Measurements from ENCODE around the gene SRSF2. TPM values are rescaled to one million over a fixed set of nuclear protein-coding genes. Genes with fewer than 3 reads are reported as not detected.
"Not testable (repeated sequence)": the region's sequence is repeated elsewhere in the genome, so short reads cannot be mapped to it uniquely, and the experiment has no call there.

SRSF2 gene
- total and polyA plus RNA-seq, 8 donors, result 96.4 to 340 (median 166) TPM

GRCh38 chr17:76713765-76714164 lies 23.4 kb downstream of the SRSF2 start:
- Histone ChIP-seq H3K36me3 (peaks cover 49 to 61% (median 58%) of the 10 kb centered on the region in 4 donors), H3K9me3 (no peaks in the 10 kb centered on the region), H3K27ac (peak overlapping the region in 1 of 5 donors; percentile 69), H3K27me3 (no peaks in the 10 kb centered on the region), H3K4me1 (peaks cover 26 to 68% (median 50%) of the 10 kb centered on the region in 4 donors), H3K4me3 (no peak overlapping the region)
- intact Hi-C loops (cut with DNase I; ENCODE audit: low total_unique reads), result no loop called here
- no peak for DNase-seq
- TF ChIP-seq, protein P1, sequence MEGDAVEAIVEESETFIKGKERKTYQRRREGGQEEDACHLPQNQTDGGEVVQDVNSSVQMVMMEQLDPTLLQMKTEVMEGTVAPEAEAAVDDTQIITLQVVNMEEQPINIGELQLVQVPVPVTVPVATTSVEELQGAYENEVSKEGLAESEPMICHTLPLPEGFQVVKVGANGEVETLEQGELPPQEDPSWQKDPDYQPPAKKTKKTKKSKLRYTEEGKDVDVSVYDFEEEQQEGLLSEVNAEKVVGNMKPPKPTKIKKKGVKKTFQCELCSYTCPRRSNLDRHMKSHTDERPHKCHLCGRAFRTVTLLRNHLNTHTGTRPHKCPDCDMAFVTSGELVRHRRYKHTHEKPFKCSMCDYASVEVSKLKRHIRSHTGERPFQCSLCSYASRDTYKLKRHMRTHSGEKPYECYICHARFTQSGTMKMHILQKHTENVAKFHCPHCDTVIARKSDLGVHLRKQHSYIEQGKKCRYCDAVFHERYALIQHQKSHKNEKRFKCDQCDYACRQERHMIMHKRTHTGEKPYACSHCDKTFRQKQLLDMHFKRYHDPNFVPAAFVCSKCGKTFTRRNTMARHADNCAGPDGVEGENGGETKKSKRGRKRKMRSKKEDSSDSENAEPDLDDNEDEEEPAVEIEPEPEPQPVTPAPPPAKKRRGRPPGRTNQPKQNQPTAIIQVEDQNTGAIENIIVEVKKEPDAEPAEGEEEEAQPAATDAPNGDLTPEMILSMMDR (IDR thresholded peaks at IDR 0.05), result no peak
- no peak for TF ChIP-seq EP300 (IDR thresholded peaks at IDR 0.05)
- TF ChIP-seq POLR2AphosphoS5 (IDR thresholded peaks at IDR 0.05), result no peak
- no peak for TF ChIP-seq POLR2A (IDR thresholded peaks at IDR 0.05)
- WGBS, 5 donors, result 93 to 95% (median 94%) methylated on average over 7 of the region's 7 CpGs

- intact Hi-C loops (cut with DNase I; ENCODE audit: low total_unique reads); DNase-seq; H3K9me3 ChIP-seq; H3K4me3 ChIP-seq; H3K27me3 ChIP-seq: not testable (repeated sequence)
- H3K36me3 ChIP-seq, result peaks cover 34 to 46% (median 43%) of the 10 kb centered on the region in 4 donors
- peaks cover 36 to 83% (median 57%) of the 10 kb centered on the region in 4 donors for H3K4me1 ChIP-seq
- WGBS, 5 donors, result 63 to 68% (median 67%) methylated on average over 7 of the region's 7 CpGs
- peak overlapping the region in 2 of 5 donors; percentile 78 to 91 for H3K27ac ChIP-seq
Measured at GRCh38 chr17:76712321-76712720, 24.8 kb downstream of the SRSF2 start.

- Histone ChIP-seq H3K27me3 (no peaks in the 10 kb centered on the region), H3K9me3 (no peaks in the 10 kb centered on the region), H3K4me1 (peaks cover 32 to 78% (median 56%) of the 10 kb centered on the region in 4 donors), H3K4me3 (peak within 1 kb of the TSS; percentile 62 to 72 (median 66)), H3K27ac (peak within 1 kb of the TSS; percentile 77 to 96 (median 85)), H3K36me3 (peaks cover 24 to 34% (median 30%) of the 10 kb centered on the region in 4 donors)
- 2 to 27% (median 3%) methylated on average over 12 to 46 of the region's 56 CpGs for WGBS, 5 donors
- peak in 2 of 3 donors; percentile 11 to 18 for TF ChIP-seq POLR2AphosphoS5 (IDR thresholded peaks at IDR 0.05)
- no peak for TF ChIP-seq EP300 (IDR thresholded peaks at IDR 0.05)
- TF ChIP-seq POLR2A (IDR thresholded peaks at IDR 0.05), result no peak
- intact Hi-C loops (cut with DNase I; ENCODE audit: low total_unique reads), result no loop called here
- DNase-seq, result peak; percentile 68 to 91
Measured at GRCh38 chr17:76710863-76711611, 26.1 kb downstream of the SRSF2 start, which contains the start of gene MXRA7. Gene MXRA7, minus strand, starts transcription at chr17:76710965. Its CDS starts 19 bp downstream, at chr17:76710946.

GRCh38 chr17:76709951-76710862 lies 26.9 kb downstream of the SRSF2 start:
- intact Hi-C loops (cut with DNase I; ENCODE audit: low total_unique reads); H3K9me3 ChIP-seq; H3K27me3 ChIP-seq: not testable (repeated sequence)
- peak in 1 of 2 donors; percentile 56 for DNase-seq
- Histone ChIP-seq H3K27ac (peak overlapping the region; percentile 74 to 96 (median 85)), H3K36me3 (peaks cover 17 to 25% (median 22%) of the 10 kb centered on the region in 4 donors), H3K4me3 (peak overlapping the region; percentile 62 to 72 (median 66)), H3K4me1 (peaks cover 25 to 76% (median 50%) of the 10 kb centered on the region in 4 donors)
- WGBS, 5 donors, result 7 to 17% (median 8%) methylated on average over 12 to 43 of the region's 79 CpGs

GRCh38 chr17:76709077-76709950 lies 27.8 kb downstream of the SRSF2 start:
- Histone ChIP-seq H3K27me3 (no peaks in the 10 kb centered on the region), H3K9me3 (no peaks in the 10 kb centered on the region), H3K36me3 (peaks cover 14 to 19% (median 18%) of the 10 kb centered on the region in 4 donors), H3K4me1 (peaks cover 22 to 67% (median 43%) of the 10 kb centered on the region in 4 donors), H3K27ac (peak overlapping the region; percentile 74 to 96 (median 85)), H3K4me3 (peak overlapping the region; percentile 62 to 72 (median 66))
- peak; percentile 50 to 94 for DNase-seq
- 59 to 83% (median 69%) methylated on average over 25 to 29 of the region's 29 CpGs for WGBS, 5 donors
- TF ChIP-seq, protein P1 (IDR thresholded peaks at IDR 0.05), result no peak
- peak; percentile 46 to 79 (median 64) for TF ChIP-seq POLR2AphosphoS5 (IDR thresholded peaks at IDR 0.05)
- intact Hi-C loops (cut with DNase I; ENCODE audit: low total_unique reads), result no loop called here

Data from stomach (tissue), 9 donors.